ENCODE measurements around the gene PPP5C. TPM values are rescaled to one million over a fixed set of nuclear protein-coding genes. Genes with fewer than 3 reads are reported as not detected.

The PPP5C gene
- total RNA-seq, 1 experiment from 2014 or later: 124 TPM

GRCh38 chr19:46426506-46427162 lies 79.7 kb downstream of the PPP5C start:
- Mint-ChIP-seq H3K4me3 (ENCODE audit: low read depth, unreplicated experiment) (peak overlapping the region; percentile 56), H3K27ac (ENCODE audit: unreplicated experiment) (no peak overlapping the region), H3K9me3 (ENCODE audit: low read depth, unreplicated experiment) (no peaks in the 10 kb centered on the region), H3K36me3 (ENCODE audit: insufficient read depth, unreplicated experiment) (peaks cover 6% of the 10 kb centered on the region), H3K4me1 (ENCODE audit: low read depth, unreplicated experiment) (peaks cover 23% of the 10 kb centered on the region), H3K27me3 (ENCODE audit: unreplicated experiment) (peaks cover 94% of the 10 kb centered on the region)
- CTCF ChIA-PET: interaction anchor here (0.5 kb wide), 1 partner anchor 128 kb away, joined by 3 read pairs; no protein-coding TSS in a partner anchor
- no peak for TF ChIP-seq CTCF (IDR thresholded peaks at IDR 0.05; ENCODE audit: unreplicated experiment)
- peak; percentile 49 for DNase-seq
- BruUV-seq (replicated peaks): no TSS peak
- intact Hi-C loops (cut with micrococcal nuclease; ENCODE audit: unreplicated experiment): no loop called here

- Mint-ChIP-seq H3K27me3 (ENCODE audit: unreplicated experiment) (peaks cover 86% of the 10 kb centered on the region), H3K4me1 (ENCODE audit: low read depth, unreplicated experiment) (peaks cover 23% of the 10 kb centered on the region), H3K36me3 (ENCODE audit: insufficient read depth, unreplicated experiment) (peaks cover 6% of the 10 kb centered on the region), H3K27ac (ENCODE audit: unreplicated experiment) (no peak overlapping the region), H3K4me3 (ENCODE audit: low read depth, unreplicated experiment) (no peak overlapping the region), H3K9me3 (ENCODE audit: low read depth, unreplicated experiment) (no peaks in the 10 kb centered on the region)
- BruUV-seq (replicated peaks): no TSS peak
- CTCF ChIA-PET: no interaction called here
- no peak for DNase-seq
- TF ChIP-seq CTCF (IDR thresholded peaks at IDR 0.05; ENCODE audit: unreplicated experiment): no peak
- intact Hi-C loops (cut with micrococcal nuclease; ENCODE audit: unreplicated experiment): no loop called here
Observed at GRCh38 chr19:46427518-46428045, 80.7 kb downstream of the PPP5C start.

GRCh38 chr19:46428239-46429135 lies 81.6 kb downstream of the PPP5C start, which contains the start of gene PNMA8C:
Gene PNMA8C (minus strand): TSS chr19:46428936. CDS start chr19:46428359, 577 bp downstream.
- Mint-ChIP-seq H3K4me1 (ENCODE audit: low read depth, unreplicated experiment) (peaks cover 23% of the 10 kb centered on the region), H3K36me3 (ENCODE audit: insufficient read depth, unreplicated experiment) (peaks cover 6% of the 10 kb centered on the region), H3K27ac (ENCODE audit: unreplicated experiment) (no peak within 1 kb of the TSS), H3K4me3 (ENCODE audit: low read depth, unreplicated experiment) (peak within 1 kb of the TSS; percentile 6), H3K27me3 (ENCODE audit: unreplicated experiment) (peaks cover 77% of the 10 kb centered on the region), H3K9me3 (ENCODE audit: low read depth, unreplicated experiment) (no peaks in the 10 kb centered on the region)
- no TSS peak for BruUV-seq (replicated peaks)
- peak; percentile 62 for DNase-seq
- intact Hi-C loops (cut with micrococcal nuclease; ENCODE audit: unreplicated experiment): no loop called here
- TF ChIP-seq CTCF (IDR thresholded peaks at IDR 0.05; ENCODE audit: unreplicated experiment): no peak
- CTCF ChIA-PET: no interaction called here

GRCh38 chr19:46429999-46430398 lies 83.1 kb downstream of the PPP5C start:
- CTCF ChIA-PET: no interaction called here
- intact Hi-C loops (cut with micrococcal nuclease; ENCODE audit: unreplicated experiment): no loop called here
- peaks cover 75% of the 10 kb centered on the region for H3K27me3 Mint-ChIP-seq (ENCODE audit: unreplicated experiment)

More at GRCh38 chr19:46429999-46430398, 83.1 kb downstream of the PPP5C start:
- Mint-ChIP-seq H3K9me3 (ENCODE audit: low read depth, unreplicated experiment) (no peaks in the 10 kb centered on the region), H3K4me3 (ENCODE audit: low read depth, unreplicated experiment) (no peak overlapping the region), H3K36me3 (ENCODE audit: insufficient read depth, unreplicated experiment) (peaks cover 6% of the 10 kb centered on the region), H3K27ac (ENCODE audit: unreplicated experiment) (no peak overlapping the region), H3K4me1 (ENCODE audit: low read depth, unreplicated experiment) (peaks cover 23% of the 10 kb centered on the region)
- no peak for TF ChIP-seq CTCF (IDR thresholded peaks at IDR 0.05; ENCODE audit: unreplicated experiment)
- no peak for DNase-seq
- BruUV-seq (replicated peaks): no TSS peak

Measured in Calu3 (cell line).